Measurements from ENCODE around the gene FAU.
"Not testable (repeated sequence)": the region's sequence is repeated elsewhere in the genome, so short reads cannot be mapped to it uniquely, and the experiment has no call there.

The FAU gene

GRCh38 chr11:65121865-65122696 lies at the start of gene FAU, which contains the start of gene MRPL49:
TSS of gene FAU (minus strand) at chr11:65122134. CDS start at chr11:65121813, 321 bp downstream.
TSS of gene MRPL49 (plus strand) at chr11:65122321. CDS start at chr11:65122347, 26 bp downstream.
- DNase-seq: peak; percentile 98

- DNase-seq: no peak
Observed at GRCh38 chr11:65170058-65170534, 48.2 kb upstream of the FAU start, which contains the start of gene SPDYC. TSS of gene SPDYC (plus strand) at chr11:65170233. CDS start at chr11:65171358, 1,125 bp downstream.

GRCh38 chr11:65169164-65169641 lies 47.3 kb upstream of the FAU start:
- DNase-seq: peak; percentile 19

GRCh38 chr11:65167656-65168055 lies 45.7 kb upstream of the FAU start:
- no peak for DNase-seq

- DNase-seq: no peak
Observed at GRCh38 chr11:65166893-65167292, 45.0 kb upstream of the FAU start.

- no peak for DNase-seq
Observed at GRCh38 chr11:65165410-65166317, 43.7 kb upstream of the FAU start.

- DNase-seq: no peak
Observed at GRCh38 chr11:65163684-65164083, 41.8 kb upstream of the FAU start.

GRCh38 chr11:65160643-65161042 lies 38.7 kb upstream of the FAU start:
- DNase-seq: no peak

GRCh38 chr11:65159012-65159411 lies 37.1 kb upstream of the FAU start:
- no peak for DNase-seq

GRCh38 chr11:65157336-65157735 lies 35.4 kb upstream of the FAU start:
- DNase-seq: no peak

GRCh38 chr11:65156926-65157325 lies 35.0 kb upstream of the FAU start:
- no peak for DNase-seq

- DNase-seq: no peak
Observed at GRCh38 chr11:65156256-65156655, 34.3 kb upstream of the FAU start.

GRCh38 chr11:65152122-65152521 lies 30.2 kb upstream of the FAU start:
- DNase-seq: peak; percentile 69

- peak; percentile 11 for DNase-seq
Observed at GRCh38 chr11:65151331-65151899, 29.5 kb upstream of the FAU start.

GRCh38 chr11:65150509-65151299 lies 28.8 kb upstream of the FAU start:
- DNase-seq: peak; percentile 98

GRCh38 chr11:65150131-65150508 lies 28.2 kb upstream of the FAU start:
- DNase-seq: not testable (repeated sequence)

GRCh38 chr11:65148657-65149056 lies 26.7 kb upstream of the FAU start:
- no peak for DNase-seq

- DNase-seq: no peak
Observed at GRCh38 chr11:65147352-65148075, 25.6 kb upstream of the FAU start.

- peak; percentile 61 for DNase-seq
Observed at GRCh38 chr11:65141896-65142494, 20.1 kb upstream of the FAU start.

- DNase-seq: no peak
Observed at GRCh38 chr11:65136515-65137096, 14.7 kb upstream of the FAU start.

Measured in MV-4-11 (cell line).